ENCODE measurements around the gene QSOX2. TPM values are rescaled to one million over a fixed set of nuclear protein-coding genes. Genes with fewer than 3 reads are reported as not detected.

Gene QSOX2
- total and polyA plus RNA-seq, 12 donors, result 4.6 to 9.1 (median 7.7) TPM

DNA sequence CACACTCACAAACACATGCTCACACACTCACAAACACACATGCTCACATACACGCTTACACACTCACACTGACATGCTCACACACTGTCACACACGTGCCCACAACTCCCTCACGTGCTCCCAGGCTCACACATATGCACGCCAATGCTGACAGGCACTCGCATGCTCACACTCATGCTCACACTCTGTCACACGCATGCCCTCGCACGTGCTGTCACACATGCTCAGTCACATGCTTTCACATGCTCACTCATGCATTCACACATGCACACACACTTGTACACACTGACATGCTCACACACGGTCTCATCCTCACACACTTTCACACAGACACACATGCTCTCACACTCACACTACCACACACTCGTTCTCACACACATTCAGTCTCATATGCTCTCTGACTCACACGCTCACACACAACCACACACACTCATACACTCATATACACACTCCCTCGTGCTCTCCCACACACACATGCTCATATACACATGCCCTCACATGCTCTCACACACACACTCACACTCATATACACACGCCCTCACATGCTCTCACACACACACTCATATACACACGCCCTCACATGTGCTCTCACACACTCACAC is 48.0 kb upstream of the QSOX2 start:
- Histone ChIP-seq H3K27me3 (peaks cover 0 to 28% (median 3%) of the 10 kb centered on the region in 7 donors), H3K9me3 (no peaks in the 10 kb centered on the region), H3K4me1 (no peaks in the 10 kb centered on the region), H3K36me3 (no peaks in the 10 kb centered on the region), H3K4me3 (no peak overlapping the region), H3K27ac (no peak overlapping the region)
- TF ChIP-seq, protein P1, sequence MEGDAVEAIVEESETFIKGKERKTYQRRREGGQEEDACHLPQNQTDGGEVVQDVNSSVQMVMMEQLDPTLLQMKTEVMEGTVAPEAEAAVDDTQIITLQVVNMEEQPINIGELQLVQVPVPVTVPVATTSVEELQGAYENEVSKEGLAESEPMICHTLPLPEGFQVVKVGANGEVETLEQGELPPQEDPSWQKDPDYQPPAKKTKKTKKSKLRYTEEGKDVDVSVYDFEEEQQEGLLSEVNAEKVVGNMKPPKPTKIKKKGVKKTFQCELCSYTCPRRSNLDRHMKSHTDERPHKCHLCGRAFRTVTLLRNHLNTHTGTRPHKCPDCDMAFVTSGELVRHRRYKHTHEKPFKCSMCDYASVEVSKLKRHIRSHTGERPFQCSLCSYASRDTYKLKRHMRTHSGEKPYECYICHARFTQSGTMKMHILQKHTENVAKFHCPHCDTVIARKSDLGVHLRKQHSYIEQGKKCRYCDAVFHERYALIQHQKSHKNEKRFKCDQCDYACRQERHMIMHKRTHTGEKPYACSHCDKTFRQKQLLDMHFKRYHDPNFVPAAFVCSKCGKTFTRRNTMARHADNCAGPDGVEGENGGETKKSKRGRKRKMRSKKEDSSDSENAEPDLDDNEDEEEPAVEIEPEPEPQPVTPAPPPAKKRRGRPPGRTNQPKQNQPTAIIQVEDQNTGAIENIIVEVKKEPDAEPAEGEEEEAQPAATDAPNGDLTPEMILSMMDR (IDR thresholded peaks at IDR 0.05), result no peak
- intact Hi-C loops (cut with DNase I), result no loop called here
- DNase-seq (peak in 1 of 2 donors; percentile 4), ATAC-seq (no peak)
- 84 to 85% methylated on average over 14 of the region's 14 CpGs for WGBS, 2 donors

- Histone ChIP-seq H3K36me3 (no peaks in the 10 kb centered on the region), H3K27ac (no peak overlapping the region), H3K9me3 (no peaks in the 10 kb centered on the region), H3K4me1 (no peaks in the 10 kb centered on the region), H3K4me3 (no peak overlapping the region), H3K27me3 (peaks cover 0 to 31% (median 11%) of the 10 kb centered on the region in 7 donors)
- TF ChIP-seq, protein P1 (IDR thresholded peaks at IDR 0.05), result no peak
- peak in 2 of 8 donors; percentile 33 to 45 for ATAC-seq
- DNase-seq, result no peak
- WGBS, 2 donors, result 80 to 86% methylated on average over 34 of the region's 34 CpGs
- intact Hi-C loops (cut with DNase I), result no loop called here
Observed at GRCh38 chr9:136292591-136293448, 47.2 kb upstream of the QSOX2 start.

DNA sequence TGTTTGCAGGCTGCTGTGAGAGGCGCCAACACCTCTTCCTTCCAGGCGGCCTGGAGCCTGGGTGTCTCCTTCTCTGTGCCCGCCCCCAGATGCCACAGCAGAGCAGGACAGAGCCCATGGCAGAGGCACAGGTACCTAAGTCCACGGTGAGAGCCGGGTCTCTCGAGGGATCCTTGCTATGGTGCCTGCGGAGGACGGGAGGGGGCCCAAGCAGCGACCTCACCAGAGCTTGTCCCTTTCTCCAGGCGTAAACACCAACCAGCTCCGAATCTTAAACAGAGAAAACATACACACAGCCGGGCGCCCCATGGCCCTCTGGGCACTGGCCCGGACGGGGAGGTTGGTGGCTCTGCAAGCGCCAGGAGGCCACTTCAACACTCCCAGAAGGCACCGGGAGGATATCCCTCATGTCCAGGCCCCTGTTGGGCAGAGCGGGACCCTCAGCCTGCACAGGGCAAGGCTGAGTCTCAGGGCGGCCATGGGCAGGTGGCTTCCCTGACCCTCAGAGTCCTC is 46.5 kb upstream of the QSOX2 start:
- peaks cover 0 to 36% (median 11%) of the 10 kb centered on the region in 7 donors for H3K27me3 ChIP-seq

More for the DNA sequence above, 46.5 kb upstream of the QSOX2 start:
- intact Hi-C loops (cut with DNase I), result no loop called here
- TF ChIP-seq, protein P1 (IDR thresholded peaks at IDR 0.05), result no peak
- H3K4me3 ChIP-seq, result no peak overlapping the region
- WGBS, 2 donors, result 85 to 86% methylated on average over 19 of the region's 19 CpGs
- H3K36me3 ChIP-seq, result no peaks in the 10 kb centered on the region
- no peaks in the 10 kb centered on the region for H3K4me1 ChIP-seq
- H3K27ac ChIP-seq, result no peak overlapping the region
- ATAC-seq (no peak), DNase-seq (no peak)
- H3K9me3 ChIP-seq, result no peaks in the 10 kb centered on the region
